HepG2 (cell line): ENCODE measurements around the gene CEP104.

Experiments used
- HDAC2 ChIP-seq: sonication (generic); formaldehyde crosslinking; IDR thresholded peaks from 2 replicates; pipeline ENCODE4 v1.4.0; 2020; ENCODE audit warnings: missing genetic modification reagents
- KAT2B ChIP-seq: fragments of 150-350 bp; IDR thresholded peaks from 2 replicates; pipeline ENCODE4 v1.6.1; 2014; ENCODE audit warnings: low read depth, low read length, borderline replicate concordance
- KDM1A ChIP-seq: IDR thresholded peaks from 2 replicates; pipeline ENCODE4 v1.6.1; 2016; ENCODE audit warnings: missing compliant biosample characterization
- SAP130 ChIP-seq: IDR thresholded peaks from 2 replicates; pipeline ENCODE4 v1.6.1; 2016; ENCODE audit warnings: low read depth
- ZBTB7A ChIP-seq: sonication (generic); formaldehyde crosslinking; IDR thresholded peaks from 2 replicates; pipeline ENCODE4 v1.8.0; 2022; ENCODE audit warnings: mild to moderate bottlenecking, missing genetic modification reagents
- ZNF530 ChIP-seq: sonication (generic); formaldehyde crosslinking; IDR thresholded peaks from 2 replicates; pipeline ENCODE4 v1.5.0; 2020; ENCODE audit warnings: low read depth, mild to moderate bottlenecking, missing genetic modification reagents
- TF ChIP-seq, protein P1 (sequence below): sonication (generic); formaldehyde crosslinking; IDR thresholded peaks from 2 replicates; pipeline ENCODE4 v1.5.0; 2020; ENCODE audit warnings: mild to moderate bottlenecking, missing genetic modification reagents, borderline replicate concordance
- TF ChIP-seq, protein P2 (sequence below): sonication (generic); formaldehyde crosslinking; IDR thresholded peaks from 2 replicates; pipeline ENCODE4 v1.5.0; 2020; ENCODE audit warnings: mild to moderate bottlenecking, missing genetic modification reagents, moderate library complexity

DNA sequence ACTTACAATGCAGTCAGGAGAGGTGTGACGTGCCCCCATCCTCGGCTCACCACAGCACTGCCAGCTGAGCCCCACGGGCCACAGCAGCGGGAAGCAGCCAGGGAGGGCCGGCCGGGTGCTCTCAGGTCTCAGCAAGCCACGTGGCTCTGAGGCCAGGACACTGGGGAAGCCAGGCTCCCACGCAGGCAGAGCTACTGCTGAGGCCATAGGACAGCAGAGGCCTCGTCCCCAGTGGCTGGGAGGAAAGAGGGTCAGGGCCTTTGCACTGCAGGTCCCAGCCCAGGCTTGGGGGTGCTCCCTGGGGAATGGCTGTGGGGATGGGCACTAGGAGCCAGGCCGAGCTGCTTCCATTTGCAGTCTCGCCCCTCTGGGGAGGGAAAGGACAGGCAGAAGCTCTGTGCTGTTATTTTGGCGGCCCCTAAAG is 66.5 kb downstream of the CEP104 start:
- TF ChIP-seq HDAC2 (CRISPR knock-in tag) (no peak), SAP130 (CRISPR knock-in tag) (no peak), KAT2B (no peak), ZBTB7A (no peak), KDM1A (CRISPR knock-in tag) (no peak), ZNF530 (CRISPR knock-in tag) (no peak)
- TF ChIP-seq, protein P1, sequence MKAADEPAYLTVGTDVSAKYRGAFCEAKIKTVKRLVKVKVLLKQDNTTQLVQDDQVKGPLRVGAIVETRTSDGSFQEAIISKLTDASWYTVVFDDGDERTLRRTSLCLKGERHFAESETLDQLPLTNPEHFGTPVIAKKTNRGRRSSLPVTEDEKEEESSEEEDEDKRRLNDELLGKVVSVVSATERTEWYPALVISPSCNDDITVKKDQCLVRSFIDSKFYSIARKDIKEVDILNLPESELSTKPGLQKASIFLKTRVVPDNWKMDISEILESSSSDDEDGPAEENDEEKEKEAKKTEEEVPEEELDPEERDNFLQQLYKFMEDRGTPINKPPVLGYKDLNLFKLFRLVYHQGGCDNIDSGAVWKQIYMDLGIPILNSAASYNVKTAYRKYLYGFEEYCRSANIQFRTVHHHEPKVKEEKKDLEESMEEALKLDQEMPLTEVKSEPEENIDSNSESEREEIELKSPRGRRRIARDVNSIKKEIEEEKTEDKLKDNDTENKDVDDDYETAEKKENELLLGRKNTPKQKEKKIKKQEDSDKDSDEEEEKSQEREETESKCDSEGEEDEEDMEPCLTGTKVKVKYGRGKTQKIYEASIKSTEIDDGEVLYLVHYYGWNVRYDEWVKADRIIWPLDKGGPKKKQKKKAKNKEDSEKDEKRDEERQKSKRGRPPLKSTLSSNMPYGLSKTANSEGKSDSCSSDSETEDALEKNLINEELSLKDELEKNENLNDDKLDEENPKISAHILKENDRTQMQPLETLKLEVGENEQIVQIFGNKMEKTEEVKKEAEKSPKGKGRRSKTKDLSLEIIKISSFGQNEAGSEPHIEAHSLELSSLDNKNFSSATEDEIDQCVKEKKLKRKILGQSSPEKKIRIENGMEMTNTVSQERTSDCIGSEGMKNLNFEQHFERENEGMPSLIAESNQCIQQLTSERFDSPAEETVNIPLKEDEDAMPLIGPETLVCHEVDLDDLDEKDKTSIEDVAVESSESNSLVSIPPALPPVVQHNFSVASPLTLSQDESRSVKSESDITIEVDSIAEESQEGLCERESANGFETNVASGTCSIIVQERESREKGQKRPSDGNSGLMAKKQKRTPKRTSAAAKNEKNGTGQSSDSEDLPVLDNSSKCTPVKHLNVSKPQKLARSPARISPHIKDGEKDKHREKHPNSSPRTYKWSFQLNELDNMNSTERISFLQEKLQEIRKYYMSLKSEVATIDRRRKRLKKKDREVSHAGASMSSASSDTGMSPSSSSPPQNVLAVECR, result no peak
- TF ChIP-seq, protein P2, sequence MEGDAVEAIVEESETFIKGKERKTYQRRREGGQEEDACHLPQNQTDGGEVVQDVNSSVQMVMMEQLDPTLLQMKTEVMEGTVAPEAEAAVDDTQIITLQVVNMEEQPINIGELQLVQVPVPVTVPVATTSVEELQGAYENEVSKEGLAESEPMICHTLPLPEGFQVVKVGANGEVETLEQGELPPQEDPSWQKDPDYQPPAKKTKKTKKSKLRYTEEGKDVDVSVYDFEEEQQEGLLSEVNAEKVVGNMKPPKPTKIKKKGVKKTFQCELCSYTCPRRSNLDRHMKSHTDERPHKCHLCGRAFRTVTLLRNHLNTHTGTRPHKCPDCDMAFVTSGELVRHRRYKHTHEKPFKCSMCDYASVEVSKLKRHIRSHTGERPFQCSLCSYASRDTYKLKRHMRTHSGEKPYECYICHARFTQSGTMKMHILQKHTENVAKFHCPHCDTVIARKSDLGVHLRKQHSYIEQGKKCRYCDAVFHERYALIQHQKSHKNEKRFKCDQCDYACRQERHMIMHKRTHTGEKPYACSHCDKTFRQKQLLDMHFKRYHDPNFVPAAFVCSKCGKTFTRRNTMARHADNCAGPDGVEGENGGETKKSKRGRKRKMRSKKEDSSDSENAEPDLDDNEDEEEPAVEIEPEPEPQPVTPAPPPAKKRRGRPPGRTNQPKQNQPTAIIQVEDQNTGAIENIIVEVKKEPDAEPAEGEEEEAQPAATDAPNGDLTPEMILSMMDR (CRISPR knock-in tag), result no peak
